WTC11 (cell line): ENCODE measurements around the gene FRMD4B.

Experiments
- CREB1 ChIP-seq: sonication (generic); formaldehyde crosslinking; IDR thresholded peaks from 2 replicates; pipeline ENCODE4 v1.8.0; 2023; ENCODE audit warnings: mild to moderate bottlenecking, missing genetic modification reagents
- CTCF ChIP-seq: fragments of 200-600 bp; IDR thresholded peaks from 2 replicates; pipeline ENCODE4 v1.8.0; 2022; ENCODE audit warnings: antibody characterized with exemption
- E2F5 ChIP-seq: sonication (generic); formaldehyde crosslinking; IDR thresholded peaks from 2 replicates; pipeline ENCODE4 v1.8.1; 2022; ENCODE audit warnings: mild to moderate bottlenecking, moderate library complexity, missing genetic modification reagents
- MXD4 ChIP-seq: fragments of 250-450 bp; sonication (Bioruptor Pico); IDR thresholded peaks from 2 replicates; pipeline ENCODE4 v1.8.0; 2021; ENCODE audit warnings: mild to moderate bottlenecking, moderate library complexity, borderline replicate concordance

- no peak for TF ChIP-seq CTCF
- no peak for TF ChIP-seq CREB1
- TF ChIP-seq E2F5: no peak
- no peak for TF ChIP-seq MXD4 (CRISPR knock-in tag)
Measured at GRCh38 chr3:69330891-69331400, 54.9 kb downstream of the FRMD4B start.
